Femur (tissue), 1 donor: ENCODE measurements around the gene WIF1.

Experiments
- DNase-seq: peaks from one replicate; pipeline ENCODE4 v3.0.0-alpha.2; 2017

Gene WIF1

GRCh38 chr12:65121956-65122469, 908 bp upstream of the WIF1 start:
- DNase-seq: no peak

GRCh38 chr12:65119063-65119462, 2.0 kb downstream of the WIF1 start:
- no peak for DNase-seq

GRCh38 chr12:65113621-65114035, 7.5 kb downstream of the WIF1 start:
- DNase-seq: no peak

- DNase-seq: no peak
Observed at GRCh38 chr12:65106948-65107347, 14.2 kb downstream of the WIF1 start.

- no peak for DNase-seq
Observed at GRCh38 chr12:65100140-65100539, 21.0 kb downstream of the WIF1 start.

- DNase-seq: no peak
Observed at GRCh38 chr12:65099182-65099581, 21.9 kb downstream of the WIF1 start.

GRCh38 chr12:65098364-65098763, 22.7 kb downstream of the WIF1 start:
- DNase-seq: no peak

- no peak for DNase-seq
Observed at GRCh38 chr12:65094722-65095121, 26.4 kb downstream of the WIF1 start.

- DNase-seq: no peak
Observed at GRCh38 chr12:65093606-65094005, 27.5 kb downstream of the WIF1 start.

GRCh38 chr12:65090461-65090860, 30.6 kb downstream of the WIF1 start:
- no peak for DNase-seq

- no peak for DNase-seq
Observed at GRCh38 chr12:65086236-65086635, 34.9 kb downstream of the WIF1 start.

GRCh38 chr12:65084579-65084978, 36.5 kb downstream of the WIF1 start:
- no peak for DNase-seq

- DNase-seq: no peak
Observed at GRCh38 chr12:65083581-65083980, 37.5 kb downstream of the WIF1 start.

- DNase-seq: no peak
Observed at GRCh38 chr12:65082406-65082805, 38.7 kb downstream of the WIF1 start.

GRCh38 chr12:65081496-65081895, 39.6 kb downstream of the WIF1 start:
- no peak for DNase-seq

- DNase-seq: no peak
Observed at GRCh38 chr12:65074932-65075331, 46.2 kb downstream of the WIF1 start.

GRCh38 chr12:65069336-65069735, 51.8 kb downstream of the WIF1 start:
- DNase-seq: no peak

GRCh38 chr12:65067383-65067782, 53.7 kb downstream of the WIF1 start:
- no peak for DNase-seq

- no peak for DNase-seq
Observed at GRCh38 chr12:65055859-65056258, 65.2 kb downstream of the WIF1 start.

- no peak for DNase-seq
Observed at GRCh38 chr12:65051218-65051617, 69.9 kb downstream of the WIF1 start.

GRCh38 chr12:65045269-65045668, 75.8 kb downstream of the WIF1 start:
- no peak for DNase-seq

GRCh38 chr12:65039301-65039700, 81.8 kb downstream of the WIF1 start:
- no peak for DNase-seq

- DNase-seq: no peak
Observed at GRCh38 chr12:65025136-65025535, 96.0 kb downstream of the WIF1 start.

GRCh38 chr12:65023485-65023884, 97.6 kb downstream of the WIF1 start:
- DNase-seq: no peak

- no peak for DNase-seq
Observed at GRCh38 chr12:65022960-65023359, 98.1 kb downstream of the WIF1 start.

GRCh38 chr12:65022421-65022820, 98.7 kb downstream of the WIF1 start:
- DNase-seq: no peak
